ENCODE results near the gene PAQR4. TPM values are rescaled to one million over a fixed set of nuclear protein-coding genes. Genes with fewer than 3 reads are reported as not detected.

PAQR4 gene
- total RNA-seq, 2 experiments from 2014 or later = 40.7 to 42.4 TPM

DNA sequence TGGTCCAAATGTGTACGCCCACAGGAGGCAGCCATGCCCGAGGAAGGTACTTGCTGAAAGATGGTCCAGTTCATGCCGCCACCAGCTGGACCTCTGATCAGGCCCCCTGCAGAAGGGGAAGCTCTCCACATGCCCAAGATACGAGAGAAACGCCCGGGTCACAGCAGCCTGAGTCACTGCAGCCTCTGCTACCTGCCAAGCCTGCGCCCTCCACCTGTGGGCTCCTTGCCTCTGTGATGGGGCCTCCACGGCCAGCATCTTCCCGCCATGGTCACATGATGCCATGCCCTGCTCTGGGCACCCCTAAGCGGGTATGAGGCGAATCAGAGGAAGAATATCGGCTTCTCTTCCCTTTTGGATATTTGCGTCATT, 18.8 kb upstream of the PAQR4 start:
- no peak overlapping the region for H3K4me3 Mint-ChIP-seq
- POLR2A ChIA-PET = no interaction called here
- ATAC-seq (ENCODE audit: low read depth) = no peak
- peaks cover 2% of the 10 kb centered on the region for H3K4me1 Mint-ChIP-seq
- no peak overlapping the region for H3K27ac Mint-ChIP-seq
- no peaks in the 10 kb centered on the region for H3K9me3 Mint-ChIP-seq
- DNase-seq = no peak
- no peaks in the 10 kb centered on the region for H3K27me3 Mint-ChIP-seq
- peaks cover 6% of the 10 kb centered on the region for H3K36me3 Mint-ChIP-seq

- no peak for DNase-seq
- peaks cover 2% of the 10 kb centered on the region for H3K4me1 Mint-ChIP-seq
- ATAC-seq (ENCODE audit: low read depth) = no peak
- no peak overlapping the region for H3K27ac Mint-ChIP-seq
- POLR2A ChIA-PET = no interaction called here
- H3K36me3 Mint-ChIP-seq = peaks cover 6% of the 10 kb centered on the region
- no peaks in the 10 kb centered on the region for H3K9me3 Mint-ChIP-seq
- no peak overlapping the region for H3K4me3 Mint-ChIP-seq
- H3K27me3 Mint-ChIP-seq = no peaks in the 10 kb centered on the region
Measured at GRCh38 chr16:2950773-2951172, 18.4 kb upstream of the PAQR4 start.

DNA sequence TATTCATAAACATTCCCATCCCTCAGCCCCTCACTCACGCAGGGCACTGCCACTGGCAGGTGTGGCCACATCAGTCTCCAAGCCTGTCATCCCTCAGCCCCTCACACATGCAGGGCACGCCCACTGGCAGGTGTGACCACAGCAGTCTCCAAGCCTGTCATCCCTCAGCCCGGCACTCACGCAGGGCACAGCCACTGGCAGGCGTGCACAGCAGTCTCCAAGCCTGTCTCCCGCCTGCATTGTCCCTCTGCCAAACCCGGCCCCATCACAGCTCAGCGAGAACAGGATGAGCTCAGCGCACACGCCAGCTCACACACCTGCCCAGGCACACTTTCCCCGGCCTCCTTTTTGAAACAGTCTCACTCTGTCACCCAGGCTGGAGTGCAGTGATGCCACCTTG, 16.5 kb upstream of the PAQR4 start:
- peaks cover 4% of the 10 kb centered on the region for H3K27me3 Mint-ChIP-seq
- peaks cover 2% of the 10 kb centered on the region for H3K36me3 Mint-ChIP-seq
- POLR2A ChIA-PET = interaction anchor here (0.7 to 1.3 kb wide), 2 partner anchors 18 to 903 kb away, joined by 3 read pairs; no protein-coding TSS in a partner anchor
- H3K27ac Mint-ChIP-seq = no peak overlapping the region
- H3K4me1 Mint-ChIP-seq = peaks cover 3% of the 10 kb centered on the region
- H3K4me3 Mint-ChIP-seq = no peak overlapping the region
- H3K9me3 Mint-ChIP-seq = no peaks in the 10 kb centered on the region
- no peak for ATAC-seq (ENCODE audit: low read depth)
- no peak for DNase-seq

DNA sequence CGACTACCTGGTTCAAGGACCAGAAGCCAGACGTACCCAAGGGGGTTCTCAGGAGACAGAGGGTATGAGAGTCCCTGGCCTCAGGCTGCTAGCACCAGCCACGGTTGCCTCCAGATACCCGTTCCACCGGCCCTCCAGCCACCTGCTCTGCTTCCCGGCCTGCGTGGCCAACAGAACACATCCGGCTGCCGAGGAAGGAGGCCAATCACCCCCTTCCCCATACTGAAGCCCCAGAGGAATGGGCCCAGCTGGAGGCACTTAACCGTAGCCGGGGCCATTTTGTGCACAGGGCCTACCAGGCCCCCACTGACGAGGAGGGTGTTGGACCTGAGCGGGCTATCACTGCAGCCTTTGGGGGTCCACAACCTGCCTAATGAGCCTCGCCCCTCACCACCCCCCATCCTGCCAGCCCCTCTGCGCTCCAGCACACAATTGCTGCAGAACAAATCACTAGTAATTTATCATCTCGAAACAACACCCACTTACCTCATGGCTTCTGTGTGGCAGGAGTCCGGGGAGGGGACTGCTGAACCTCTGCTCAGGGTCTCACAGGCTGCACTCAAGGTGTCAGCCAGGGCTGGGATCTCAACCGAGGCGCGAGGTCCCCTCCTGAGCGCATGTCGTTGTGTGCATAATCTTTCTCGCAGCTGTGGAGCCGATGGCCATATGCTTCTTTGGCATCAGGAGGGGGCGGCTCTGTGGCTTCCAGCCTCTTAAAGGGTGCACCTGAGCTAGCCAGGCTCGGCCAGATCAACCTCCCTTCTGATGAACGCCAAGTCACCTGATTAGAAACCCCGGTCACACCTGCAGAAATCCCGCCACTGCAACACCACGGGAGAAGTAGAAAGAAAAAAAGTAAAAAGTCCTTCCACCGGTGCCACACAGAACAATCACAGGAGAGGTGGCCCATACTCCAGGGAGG, 15.2 kb upstream of the PAQR4 start:
- no peak overlapping the region for H3K27ac Mint-ChIP-seq
- H3K4me3 Mint-ChIP-seq = no peak overlapping the region
- H3K27me3 Mint-ChIP-seq = peaks cover 4% of the 10 kb centered on the region
- no peak for ATAC-seq (ENCODE audit: low read depth)
- DNase-seq = no peak
- POLR2A ChIA-PET = no interaction called here
- peaks cover 1% of the 10 kb centered on the region for H3K4me1 Mint-ChIP-seq
- no peaks in the 10 kb centered on the region for H3K36me3 Mint-ChIP-seq
- H3K9me3 Mint-ChIP-seq = no peaks in the 10 kb centered on the region

DNA sequence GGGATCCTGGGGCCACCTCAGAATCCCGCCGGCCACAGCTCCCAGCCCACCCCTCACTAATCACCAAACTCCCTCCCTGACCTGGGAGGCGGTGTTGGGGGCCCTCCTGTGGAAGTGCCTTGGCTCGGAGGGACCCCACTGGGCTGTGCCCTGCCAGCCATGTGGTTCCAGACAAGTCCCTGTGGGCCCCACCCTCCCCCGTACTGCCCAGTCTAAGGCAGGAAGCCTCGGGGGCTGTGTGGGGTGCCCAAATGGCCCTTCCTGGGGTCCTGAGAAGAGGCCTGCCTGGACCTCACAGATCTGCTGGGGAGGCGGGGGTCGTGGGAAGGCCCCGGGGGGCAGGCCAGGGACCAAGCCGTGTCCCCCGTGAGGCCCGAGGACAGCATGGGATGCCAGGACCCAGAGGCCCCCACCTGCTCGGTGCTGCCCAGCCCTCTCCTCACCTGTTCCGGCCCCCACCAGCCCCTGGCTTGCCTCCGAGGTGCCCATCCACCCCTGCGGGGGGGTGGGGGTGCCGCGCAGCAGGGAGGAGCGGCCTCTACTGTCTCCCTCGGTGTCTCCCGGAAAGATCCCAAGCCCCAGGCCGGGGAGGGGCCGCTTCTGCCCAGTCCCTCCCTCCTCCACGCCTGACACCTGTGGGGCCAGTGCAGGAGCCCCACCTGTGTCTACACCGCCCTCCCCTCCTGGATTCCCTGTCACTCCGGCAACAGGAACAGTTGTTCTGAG, 14.3 kb upstream of the PAQR4 start:
- no peak overlapping the region for H3K4me3 Mint-ChIP-seq
- POLR2A ChIA-PET = no interaction called here
- H3K27me3 Mint-ChIP-seq = peaks cover 4% of the 10 kb centered on the region

DNA sequence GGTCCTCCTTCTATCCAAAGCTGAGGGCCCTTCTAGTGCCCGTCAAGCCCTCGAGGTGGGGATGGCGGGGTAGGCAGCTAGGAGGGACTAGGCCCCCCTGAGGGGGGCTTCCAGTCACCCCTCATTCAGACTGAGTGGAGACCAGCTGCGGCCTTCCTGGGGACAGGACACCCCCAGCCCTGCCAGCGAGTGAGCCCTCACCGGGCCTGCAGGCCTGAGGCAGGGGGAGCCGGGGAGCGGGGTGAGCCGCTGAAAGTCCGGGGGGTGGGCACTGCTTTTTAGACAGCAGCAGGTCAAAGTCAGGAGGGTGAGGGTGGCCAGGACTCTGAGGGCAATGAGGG, 13.7 kb upstream of the PAQR4 start:
- POLR2A ChIA-PET = interaction anchor here (1.2 kb wide), 1 partner anchor 9 kb away, joined by 4 read pairs; the partner anchor contains the start of gene KREMEN2
- ATAC-seq (ENCODE audit: low read depth) (no peak), DNase-seq (no peak)
- Mint-ChIP-seq H3K36me3 (no peaks in the 10 kb centered on the region), H3K27me3 (peaks cover 5% of the 10 kb centered on the region), H3K4me1 (peaks cover 1% of the 10 kb centered on the region), H3K9me3 (no peaks in the 10 kb centered on the region), H3K4me3 (no peak overlapping the region), H3K27ac (no peak overlapping the region)

More for the DNA sequence above, 14.3 kb upstream of the PAQR4 start:
- no peak overlapping the region for H3K27ac Mint-ChIP-seq
- H3K9me3 Mint-ChIP-seq = no peaks in the 10 kb centered on the region
- H3K36me3 Mint-ChIP-seq = no peaks in the 10 kb centered on the region
- no peak for DNase-seq
- ATAC-seq (ENCODE audit: low read depth) = no peak
- peaks cover 1% of the 10 kb centered on the region for H3K4me1 Mint-ChIP-seq

GRCh38 chr16:2955779-2956578, 13.2 kb upstream of the PAQR4 start:
- DNase-seq (no peak), ATAC-seq (ENCODE audit: low read depth) (no peak)
- H3K4me1 Mint-ChIP-seq = peaks cover 1% of the 10 kb centered on the region
- no peaks in the 10 kb centered on the region for H3K36me3 Mint-ChIP-seq
- H3K27ac Mint-ChIP-seq = no peak overlapping the region
- no peaks in the 10 kb centered on the region for H3K9me3 Mint-ChIP-seq
- POLR2A ChIA-PET = interaction anchor here (1.2 kb wide), 1 partner anchor 9 kb away, joined by 4 read pairs; the partner anchor contains the start of gene KREMEN2
- H3K4me3 Mint-ChIP-seq = no peak overlapping the region
- H3K27me3 Mint-ChIP-seq = peaks cover 8% of the 10 kb centered on the region

DNA sequence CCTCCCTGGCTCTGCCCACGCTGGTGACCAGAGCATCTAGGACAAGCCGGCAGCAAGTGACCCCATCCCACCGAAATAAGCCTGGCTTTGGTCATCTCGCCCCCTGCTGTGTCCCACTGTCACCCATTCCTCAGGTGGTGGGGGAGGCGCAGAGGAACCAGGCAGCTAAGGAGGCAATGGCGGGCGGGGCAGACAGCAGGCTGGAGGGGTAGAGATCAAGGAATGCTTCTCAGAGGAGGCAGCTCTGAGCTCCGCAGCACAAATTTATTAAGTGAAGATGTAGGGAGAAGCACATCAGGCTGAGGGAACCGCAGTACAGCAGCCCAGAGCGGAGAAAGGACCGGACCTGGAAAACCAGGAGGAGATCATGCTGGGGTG, 12.6 kb upstream of the PAQR4 start:
- H3K4me1 Mint-ChIP-seq = peaks cover 1% of the 10 kb centered on the region
- no peak overlapping the region for H3K27ac Mint-ChIP-seq
- POLR2A ChIA-PET = interaction anchor here (1.2 kb wide), 1 partner anchor 8 kb away, joined by 4 read pairs; the partner anchor contains the start of gene KREMEN2
- H3K9me3 Mint-ChIP-seq = no peaks in the 10 kb centered on the region
- H3K27me3 Mint-ChIP-seq = peaks cover 8% of the 10 kb centered on the region
- DNase-seq (no peak), ATAC-seq (ENCODE audit: low read depth) (no peak)
- H3K4me3 Mint-ChIP-seq = no peak overlapping the region
- no peaks in the 10 kb centered on the region for H3K36me3 Mint-ChIP-seq

DNA sequence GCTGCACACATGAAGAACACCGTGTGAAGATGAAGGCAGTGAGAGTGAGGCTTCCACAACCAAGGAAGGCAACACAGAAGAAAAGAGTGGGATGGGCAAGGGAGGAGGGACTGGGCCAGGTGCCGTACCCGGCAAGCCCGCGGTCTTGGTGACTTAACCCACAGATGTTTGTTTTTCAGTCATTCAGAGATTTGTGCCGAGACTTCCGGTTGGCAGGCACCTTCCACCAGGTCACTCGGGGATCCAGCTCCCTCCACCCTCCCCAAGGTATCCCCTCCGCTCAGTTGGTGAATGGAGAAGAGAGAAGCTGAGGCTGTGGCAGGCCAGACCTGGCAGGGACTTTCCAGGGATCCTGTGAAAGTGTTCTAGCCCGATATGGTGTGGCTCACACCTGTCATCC, 9.9 kb upstream of the PAQR4 start:
- H3K4me1 Mint-ChIP-seq = peaks cover 7% of the 10 kb centered on the region
- no peak overlapping the region for H3K4me3 Mint-ChIP-seq
- H3K27me3 Mint-ChIP-seq = peaks cover 27% of the 10 kb centered on the region
- DNase-seq = no peak
- no peaks in the 10 kb centered on the region for H3K9me3 Mint-ChIP-seq
- no peak for ATAC-seq (ENCODE audit: low read depth)
- POLR2A ChIA-PET = interaction anchor here (0.6 kb wide), 3 partner anchors 11 to 47 kb away, joined by 3 to 4 read pairs (median 3); no protein-coding TSS in a partner anchor
- H3K27ac Mint-ChIP-seq = no peak overlapping the region
- no peaks in the 10 kb centered on the region for H3K36me3 Mint-ChIP-seq

- H3K27me3 Mint-ChIP-seq = peaks cover 33% of the 10 kb centered on the region
- H3K36me3 Mint-ChIP-seq = no peaks in the 10 kb centered on the region
- no peak for DNase-seq
- H3K4me3 Mint-ChIP-seq = no peak overlapping the region
- no peak for ATAC-seq (ENCODE audit: low read depth)
- POLR2A ChIA-PET = interaction anchor here (1.3 kb wide), 1 partner anchor 9 kb away, joined by 3 read pairs; no protein-coding TSS in a partner anchor
- H3K4me1 Mint-ChIP-seq = peaks cover 11% of the 10 kb centered on the region
- no peaks in the 10 kb centered on the region for H3K9me3 Mint-ChIP-seq
- H3K27ac Mint-ChIP-seq = no peak overlapping the region
Measured at GRCh38 chr16:2960183-2961010, 8.8 kb upstream of the PAQR4 start.

GRCh38 chr16:2962334-2963073, 6.6 kb upstream of the PAQR4 start:
- H3K4me3 Mint-ChIP-seq = no peak overlapping the region
- peaks cover 34% of the 10 kb centered on the region for H3K27me3 Mint-ChIP-seq
- ATAC-seq (ENCODE audit: low read depth) (no peak), DNase-seq (no peak)
- peaks cover 13% of the 10 kb centered on the region for H3K4me1 Mint-ChIP-seq
- no peaks in the 10 kb centered on the region for H3K9me3 Mint-ChIP-seq
- no peak overlapping the region for H3K27ac Mint-ChIP-seq
- no peaks in the 10 kb centered on the region for H3K36me3 Mint-ChIP-seq
- POLR2A ChIA-PET = interaction anchor here (0.6 to 1.2 kb wide), 2 partner anchors 18 to 97 kb away, joined by 3 to 5 read pairs; partner anchors contain the start of gene PKMYT1
